ENCODE measurements around the gene PTAFR. TPM values are rescaled to one million over a fixed set of nuclear protein-coding genes. Genes with fewer than 3 reads are reported as not detected.

The PTAFR gene
- total RNA-seq, 6 donors from 2014 or later: 10.5 to 42.3 (median 22.0) TPM

DNA sequence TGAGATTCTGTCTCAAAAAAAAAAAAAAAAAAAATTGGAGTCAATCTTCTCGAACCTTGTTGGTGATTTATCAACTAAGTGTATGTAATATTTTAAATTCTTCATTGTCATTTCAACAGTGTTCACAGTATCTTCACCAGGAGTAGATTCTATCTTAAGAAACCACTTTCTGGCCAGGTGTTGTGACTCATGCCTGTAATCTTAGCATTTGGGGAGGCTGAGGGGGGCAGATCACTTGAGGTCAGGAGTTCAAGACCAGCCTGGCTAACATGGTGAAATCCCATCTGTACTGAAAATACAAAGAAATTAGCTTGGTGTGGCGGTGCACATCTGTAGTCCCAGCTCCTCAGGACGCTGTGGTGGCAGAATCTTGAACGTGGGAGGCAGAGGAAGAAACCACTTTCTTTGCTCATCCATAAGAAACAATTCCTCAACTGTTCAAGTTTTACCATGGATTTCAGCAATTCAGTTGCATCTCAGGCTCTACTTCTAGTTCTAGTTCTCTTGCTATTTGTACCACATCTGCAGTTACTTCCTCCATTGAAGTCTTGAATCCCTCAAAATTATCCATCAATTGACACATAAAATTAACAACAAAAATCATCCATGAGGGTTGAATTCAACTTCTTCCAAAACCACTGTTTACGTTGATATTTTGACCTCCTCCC lies 57.7 kb downstream of the PTAFR start:
- 92% methylated on average over 5 of the region's 5 CpGs for WGBS, 2 donors
- TF ChIP-seq EP300 (IDR thresholded peaks at IDR 0.05) (no peak), POLR2A (IDR thresholded peaks at IDR 0.05) (no peak), POLR2AphosphoS5 (IDR thresholded peaks at IDR 0.05) (no peak)
- TF ChIP-seq, protein P1, sequence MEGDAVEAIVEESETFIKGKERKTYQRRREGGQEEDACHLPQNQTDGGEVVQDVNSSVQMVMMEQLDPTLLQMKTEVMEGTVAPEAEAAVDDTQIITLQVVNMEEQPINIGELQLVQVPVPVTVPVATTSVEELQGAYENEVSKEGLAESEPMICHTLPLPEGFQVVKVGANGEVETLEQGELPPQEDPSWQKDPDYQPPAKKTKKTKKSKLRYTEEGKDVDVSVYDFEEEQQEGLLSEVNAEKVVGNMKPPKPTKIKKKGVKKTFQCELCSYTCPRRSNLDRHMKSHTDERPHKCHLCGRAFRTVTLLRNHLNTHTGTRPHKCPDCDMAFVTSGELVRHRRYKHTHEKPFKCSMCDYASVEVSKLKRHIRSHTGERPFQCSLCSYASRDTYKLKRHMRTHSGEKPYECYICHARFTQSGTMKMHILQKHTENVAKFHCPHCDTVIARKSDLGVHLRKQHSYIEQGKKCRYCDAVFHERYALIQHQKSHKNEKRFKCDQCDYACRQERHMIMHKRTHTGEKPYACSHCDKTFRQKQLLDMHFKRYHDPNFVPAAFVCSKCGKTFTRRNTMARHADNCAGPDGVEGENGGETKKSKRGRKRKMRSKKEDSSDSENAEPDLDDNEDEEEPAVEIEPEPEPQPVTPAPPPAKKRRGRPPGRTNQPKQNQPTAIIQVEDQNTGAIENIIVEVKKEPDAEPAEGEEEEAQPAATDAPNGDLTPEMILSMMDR (IDR thresholded peaks at IDR 0.05): no peak
- no peak overlapping the region for H3K4me3 ChIP-seq
- H3K9me3 ChIP-seq: no peaks in the 10 kb centered on the region
- H3K27me3 ChIP-seq: no peaks in the 10 kb centered on the region
- ATAC-seq (ENCODE audit: low FRiP score in 2 of 2): no peak
- H3K4me1 ChIP-seq: peaks cover 0 to 7% (median 0%) of the 10 kb centered on the region in 4 donors
- H3K27ac ChIP-seq: no peak overlapping the region
- no peaks in the 10 kb centered on the region for H3K36me3 ChIP-seq
- no peak for DNase-seq

DNA sequence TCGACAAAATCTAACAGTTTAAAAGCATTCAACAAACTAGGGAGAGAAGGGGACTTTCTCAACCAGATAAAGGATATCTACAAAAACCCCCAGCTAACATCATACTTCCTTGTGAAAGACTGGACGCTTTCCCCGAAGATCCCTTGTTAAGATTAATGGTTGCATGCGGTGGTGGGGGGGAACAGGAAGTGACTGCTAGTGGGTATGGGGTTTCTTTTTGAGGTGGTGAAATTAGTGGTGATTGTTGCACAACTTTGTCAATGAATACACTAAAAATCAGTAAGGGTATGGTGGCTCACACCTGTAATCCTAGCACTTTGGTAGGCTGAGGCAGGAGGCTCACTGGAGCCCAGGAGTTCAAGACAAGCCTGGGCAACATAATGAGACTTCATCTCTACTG lies 61.2 kb downstream of the PTAFR start:
- H3K4me1 ChIP-seq: peaks cover 0 to 9% (median 2%) of the 10 kb centered on the region in 4 donors
- H3K27ac ChIP-seq: peak overlapping the region in 3 of 4 donors; percentile 13 to 58 (median 45)
- H3K36me3 ChIP-seq: no peaks in the 10 kb centered on the region
- ATAC-seq (ENCODE audit: low FRiP score in 2 of 2): no peak
- peak in 1 of 2 donors; percentile 69 for DNase-seq
- TF ChIP-seq, protein P1 (IDR thresholded peaks at IDR 0.05): no peak
- TF ChIP-seq POLR2A (IDR thresholded peaks at IDR 0.05): no peak
- peak; percentile 45 to 60 for TF ChIP-seq POLR2AphosphoS5 (IDR thresholded peaks at IDR 0.05)
- TF ChIP-seq EP300 (IDR thresholded peaks at IDR 0.05): no peak
- no peaks in the 10 kb centered on the region for H3K9me3 ChIP-seq
- no peak overlapping the region for H3K4me3 ChIP-seq
- H3K27me3 ChIP-seq: no peaks in the 10 kb centered on the region
- 16 to 17% methylated on average over 4 of the region's 4 CpGs for WGBS, 2 donors

DNA sequence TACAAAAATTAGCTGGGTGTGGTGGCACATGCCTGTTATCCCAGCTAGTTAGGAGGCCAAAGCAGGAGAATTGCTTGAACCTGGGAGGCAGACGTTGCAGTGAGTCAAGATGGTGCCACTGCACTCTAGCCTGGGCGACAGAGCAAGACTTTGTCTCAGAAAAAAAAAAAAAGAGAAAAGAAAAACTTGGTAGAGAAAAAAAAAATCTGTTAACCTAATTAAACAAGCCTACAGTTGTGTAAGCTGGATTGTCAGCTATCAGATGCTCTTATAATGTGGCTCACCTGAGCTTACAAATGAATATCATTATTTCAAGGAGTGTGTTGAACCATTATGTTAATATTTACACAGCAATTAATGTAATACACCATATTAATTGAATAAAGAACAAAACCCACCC lies 61.6 kb downstream of the PTAFR start:
- peaks cover 0 to 9% (median 2%) of the 10 kb centered on the region in 4 donors for H3K4me1 ChIP-seq

DNA sequence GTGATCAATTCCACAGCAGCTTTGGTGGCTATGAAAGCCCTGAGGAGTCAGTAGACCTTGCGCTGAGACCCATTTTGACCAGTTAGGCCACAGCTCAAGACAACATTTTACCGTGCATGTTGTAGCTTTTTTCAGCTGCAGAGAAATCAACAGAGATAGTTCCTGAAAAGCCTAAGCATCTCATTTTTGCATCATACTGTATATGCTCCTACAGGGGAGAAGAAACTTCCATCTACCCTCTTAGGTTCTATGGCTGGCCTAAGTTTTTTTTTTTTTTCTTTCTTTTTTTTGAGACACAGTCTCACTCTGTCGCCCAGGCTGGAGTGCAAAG lies 63.3 kb downstream of the PTAFR start:
- ATAC-seq (ENCODE audit: low FRiP score in 2 of 2) (no peak), DNase-seq (no peak)
- TF ChIP-seq EP300 (IDR thresholded peaks at IDR 0.05) (no peak), POLR2A (IDR thresholded peaks at IDR 0.05) (no peak), POLR2AphosphoS5 (IDR thresholded peaks at IDR 0.05) (no peak)
- TF ChIP-seq, protein P1 (IDR thresholded peaks at IDR 0.05): no peak
- no peaks in the 10 kb centered on the region for H3K36me3 ChIP-seq
- WGBS, 2 donors: 66 to 82% methylated on average over 3 of the region's 3 CpGs
- H3K27me3 ChIP-seq: no peaks in the 10 kb centered on the region
- H3K9me3 ChIP-seq: no peaks in the 10 kb centered on the region
- H3K27ac ChIP-seq: peak overlapping the region in 3 of 4 donors; percentile 23 to 58 (median 44)
- H3K4me3 ChIP-seq: no peak overlapping the region
- H3K4me1 ChIP-seq: peaks cover 0 to 9% (median 2%) of the 10 kb centered on the region in 4 donors

More for the DNA sequence above, 61.6 kb downstream of the PTAFR start:
- Histone ChIP-seq H3K27me3 (no peaks in the 10 kb centered on the region), H3K9me3 (no peaks in the 10 kb centered on the region), H3K27ac (peak overlapping the region; percentile 13 to 69 (median 52)), H3K4me3 (no peak overlapping the region), H3K36me3 (no peaks in the 10 kb centered on the region)
- WGBS, 2 donors: 61 to 82% methylated on average over 2 of the region's 2 CpGs
- no peak for ATAC-seq (ENCODE audit: low FRiP score in 2 of 2)
- TF ChIP-seq EP300 (IDR thresholded peaks at IDR 0.05) (no peak), POLR2AphosphoS5 (IDR thresholded peaks at IDR 0.05) (no peak), POLR2A (IDR thresholded peaks at IDR 0.05) (no peak)
- TF ChIP-seq, protein P1 (IDR thresholded peaks at IDR 0.05): no peak
- DNase-seq: no peak

Measured in upper lobe of left lung (tissue), 6 donors.